ENCODE measurements around the gene ANKFY1. TPM values are rescaled to one million over a fixed set of nuclear protein-coding genes. Genes with fewer than 3 reads are reported as not detected.

ANKFY1 gene
- total and polyA plus RNA-seq, 9 donors, result 13.7 to 65.1 (median 45.7) TPM

- no peaks in the 10 kb centered on the region for H3K36me3 ChIP-seq
- intact Hi-C loops (cut with DNase I), result no loop called here
- no peak overlapping the region for H3K27ac ChIP-seq
- no peak for DNase-seq
- no peak overlapping the region for H3K4me3 ChIP-seq
- H3K4me1 ChIP-seq (ENCODE audit: insufficient read depth), result peaks cover 9% of the 10 kb centered on the region
- H3K9me3 ChIP-seq, result no peaks in the 10 kb centered on the region
- no peak for TF ChIP-seq EP300 (IDR thresholded peaks at IDR 0.05)
- TF ChIP-seq, protein P1, sequence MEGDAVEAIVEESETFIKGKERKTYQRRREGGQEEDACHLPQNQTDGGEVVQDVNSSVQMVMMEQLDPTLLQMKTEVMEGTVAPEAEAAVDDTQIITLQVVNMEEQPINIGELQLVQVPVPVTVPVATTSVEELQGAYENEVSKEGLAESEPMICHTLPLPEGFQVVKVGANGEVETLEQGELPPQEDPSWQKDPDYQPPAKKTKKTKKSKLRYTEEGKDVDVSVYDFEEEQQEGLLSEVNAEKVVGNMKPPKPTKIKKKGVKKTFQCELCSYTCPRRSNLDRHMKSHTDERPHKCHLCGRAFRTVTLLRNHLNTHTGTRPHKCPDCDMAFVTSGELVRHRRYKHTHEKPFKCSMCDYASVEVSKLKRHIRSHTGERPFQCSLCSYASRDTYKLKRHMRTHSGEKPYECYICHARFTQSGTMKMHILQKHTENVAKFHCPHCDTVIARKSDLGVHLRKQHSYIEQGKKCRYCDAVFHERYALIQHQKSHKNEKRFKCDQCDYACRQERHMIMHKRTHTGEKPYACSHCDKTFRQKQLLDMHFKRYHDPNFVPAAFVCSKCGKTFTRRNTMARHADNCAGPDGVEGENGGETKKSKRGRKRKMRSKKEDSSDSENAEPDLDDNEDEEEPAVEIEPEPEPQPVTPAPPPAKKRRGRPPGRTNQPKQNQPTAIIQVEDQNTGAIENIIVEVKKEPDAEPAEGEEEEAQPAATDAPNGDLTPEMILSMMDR (IDR thresholded peaks at IDR 0.05), result no peak
- no peak for TF ChIP-seq POLR2A (IDR thresholded peaks at IDR 0.05)
- no peaks in the 10 kb centered on the region for H3K27me3 ChIP-seq
- 94 to 97% (median 95%) methylated on average over 7 of the region's 7 CpGs for WGBS, 3 donors
Measured at GRCh38 chr17:4307179-4307930, 43.6 kb upstream of the ANKFY1 start.

- WGBS, 3 donors, result 88 to 90% (median 89%) methylated on average over 7 of the region's 7 CpGs
- Histone ChIP-seq H3K36me3 (no peaks in the 10 kb centered on the region), H3K9me3 (no peaks in the 10 kb centered on the region), H3K27me3 (no peaks in the 10 kb centered on the region), H3K27ac (no peak overlapping the region), H3K4me3 (no peak overlapping the region), H3K4me1 (ENCODE audit: insufficient read depth) (peaks cover 4% of the 10 kb centered on the region)
- TF ChIP-seq POLR2A (IDR thresholded peaks at IDR 0.05), result no peak
- TF ChIP-seq, protein P1 (IDR thresholded peaks at IDR 0.05), result no peak
- no peak for TF ChIP-seq EP300 (IDR thresholded peaks at IDR 0.05)
- DNase-seq, result no peak
- intact Hi-C loops (cut with DNase I), result no loop called here
Measured at GRCh38 chr17:4305224-4305623, 41.4 kb upstream of the ANKFY1 start.

DNA sequence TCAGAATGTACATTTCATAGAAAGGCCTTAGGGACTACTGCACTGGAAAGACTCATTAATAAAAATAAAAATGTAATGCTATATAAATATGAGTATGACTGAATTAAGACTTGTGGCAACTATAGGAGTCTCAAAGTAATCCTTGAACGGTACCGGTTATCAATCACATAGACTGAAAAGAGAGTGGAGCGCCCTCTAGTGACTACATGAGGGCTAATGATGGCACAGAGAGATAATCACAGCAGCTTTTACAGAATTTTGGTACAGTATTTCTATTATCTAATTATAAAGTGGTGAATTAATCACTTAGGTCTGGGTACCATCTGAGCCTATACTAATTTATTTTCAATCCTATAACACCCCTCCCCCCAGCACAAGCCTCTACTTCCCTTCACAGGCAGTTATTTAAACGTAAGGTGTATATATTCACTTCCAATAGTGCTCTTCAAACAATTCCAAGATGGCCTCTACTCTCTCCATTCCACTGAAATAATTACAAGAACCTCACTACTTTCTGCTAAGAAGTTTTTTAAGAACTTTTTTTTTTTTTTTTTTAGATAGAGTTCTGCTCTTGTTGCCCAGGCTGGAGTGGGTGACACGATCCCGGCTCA, 40.7 kb upstream of the ANKFY1 start:
- no peaks in the 10 kb centered on the region for H3K36me3 ChIP-seq
- no peaks in the 10 kb centered on the region for H3K9me3 ChIP-seq
- peaks cover 2% of the 10 kb centered on the region for H3K4me1 ChIP-seq (ENCODE audit: insufficient read depth)
- no peak overlapping the region for H3K4me3 ChIP-seq
- TF ChIP-seq POLR2A (IDR thresholded peaks at IDR 0.05) (no peak), EP300 (IDR thresholded peaks at IDR 0.05) (no peak)
- TF ChIP-seq, protein P1 (IDR thresholded peaks at IDR 0.05), result peak; percentile 31 to 55 (median 52)
- WGBS, 3 donors, result 50 to 52% (median 52%) methylated on average over 6 of the region's 6 CpGs
- DNase-seq, result peak in 1 of 5 donors; percentile 43
- intact Hi-C loops (cut with DNase I), result loop anchor here in 1 of 4 donors (5.0 kb wide), 1 partner anchor 87 kb away; no protein-coding TSS in a partner anchor
- no peak overlapping the region for H3K27ac ChIP-seq
- H3K27me3 ChIP-seq, result no peaks in the 10 kb centered on the region

DNA sequence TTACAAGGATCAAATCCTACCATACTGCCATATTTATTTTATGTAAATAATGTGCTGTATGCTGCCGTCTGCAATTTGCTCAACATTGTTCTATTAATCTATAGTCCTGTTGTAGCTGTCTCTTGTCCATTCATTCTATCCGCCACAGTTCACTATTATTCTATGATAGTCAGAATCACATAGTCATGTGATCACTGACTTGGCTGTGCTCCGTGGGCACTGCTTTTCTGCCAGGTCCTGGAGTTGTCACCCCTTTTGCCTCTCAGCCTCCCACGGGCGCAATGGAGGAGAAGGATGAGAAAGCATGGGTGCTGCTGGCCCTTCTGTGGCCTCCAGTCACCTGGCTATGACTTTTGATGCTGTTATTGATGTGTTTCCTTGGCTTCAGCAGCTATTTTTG, 37.3 kb upstream of the ANKFY1 start:
- H3K4me1 ChIP-seq (ENCODE audit: insufficient read depth), result no peaks in the 10 kb centered on the region
- no peak overlapping the region for H3K27ac ChIP-seq
- WGBS, 3 donors, result 88 to 89% (median 88%) methylated on average over 5 of the region's 5 CpGs
- no peaks in the 10 kb centered on the region for H3K36me3 ChIP-seq
- intact Hi-C loops (cut with DNase I), result loop anchor here in 1 of 4 donors (5.0 kb wide), 1 partner anchor 84 kb away; no protein-coding TSS in a partner anchor
- H3K4me3 ChIP-seq, result no peak overlapping the region
- no peaks in the 10 kb centered on the region for H3K27me3 ChIP-seq
- H3K9me3 ChIP-seq, result no peaks in the 10 kb centered on the region
- TF ChIP-seq EP300 (IDR thresholded peaks at IDR 0.05) (no peak), POLR2A (IDR thresholded peaks at IDR 0.05) (no peak)
- TF ChIP-seq, protein P1 (IDR thresholded peaks at IDR 0.05), result no peak
- DNase-seq, result no peak
